Measurements from ENCODE around the gene KRT17. TPM values are rescaled to one million over a fixed set of nuclear protein-coding genes. Genes with fewer than 3 reads are reported as not detected.
"Not testable (repeated sequence)": the region's sequence is repeated elsewhere in the genome, so short reads cannot be mapped to it uniquely, and the experiment has no call there.

The KRT17 gene
- total and polyA plus RNA-seq, 5 donors: 0.09 TPM; not detected in 4

- 64% methylated on average over 13 of the region's 13 CpGs for WGBS
- Histone ChIP-seq H3K27ac (ENCODE audit: low read length) (no peak overlapping the region), H3K4me3 (ENCODE audit: low read length) (no peak overlapping the region), H3K27me3 (ENCODE audit: control insufficient read depth, insufficient read depth) (no peaks in the 10 kb centered on the region), H3K9me3 (ENCODE audit: control insufficient read depth, low read length) (no peaks in the 10 kb centered on the region), H3K4me1 (ENCODE audit: control insufficient read depth, insufficient read depth, low read length) (no peaks in the 10 kb centered on the region)
- ATAC-seq (peak in 1 of 2 donors; percentile 11), DNase-seq (no peak)
- intact Hi-C loops (cut with DNase I): no loop called here
Measured at GRCh38 chr17:41618341-41619035, 5.9 kb downstream of the KRT17 start.

- H3K9me3 ChIP-seq (ENCODE audit: control insufficient read depth, low read length): no peaks in the 10 kb centered on the region
- no peak overlapping the region for H3K4me3 ChIP-seq (ENCODE audit: low read length)
- no peaks in the 10 kb centered on the region for H3K4me1 ChIP-seq (ENCODE audit: control insufficient read depth, insufficient read depth, low read length)
- DNase-seq: no peak
- WGBS: 57% methylated on average over 11 of the region's 11 CpGs
- H3K27ac ChIP-seq (ENCODE audit: low read length): no peak overlapping the region
- no peaks in the 10 kb centered on the region for H3K27me3 ChIP-seq (ENCODE audit: control insufficient read depth, insufficient read depth)
- intact Hi-C loops (cut with DNase I): no loop called here
- ATAC-seq: no peak
Measured at GRCh38 chr17:41617698-41618097, 6.7 kb downstream of the KRT17 start.

DNA sequence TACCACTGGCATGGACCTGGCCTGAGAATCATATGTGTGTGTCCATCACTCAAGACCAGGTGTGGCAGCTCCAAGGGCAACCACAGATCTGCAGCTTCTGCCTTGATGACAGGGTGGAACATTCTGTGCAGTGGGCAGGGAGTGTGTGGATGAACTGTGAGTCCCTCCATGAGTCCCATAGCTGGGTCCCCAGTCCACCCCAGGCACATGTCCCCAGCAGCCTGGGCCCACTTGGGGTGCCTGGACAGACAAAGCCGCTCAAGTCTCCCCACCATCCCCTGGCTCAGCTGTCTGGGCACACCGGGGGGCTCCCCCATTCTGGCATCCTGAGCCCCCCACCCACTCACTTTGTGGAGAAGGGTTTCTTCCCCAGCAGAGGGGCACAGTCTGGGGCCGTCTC is 7.2 kb downstream of the KRT17 start:
- no peaks in the 10 kb centered on the region for H3K4me1 ChIP-seq (ENCODE audit: control insufficient read depth, insufficient read depth, low read length)
- no peaks in the 10 kb centered on the region for H3K27me3 ChIP-seq (ENCODE audit: control insufficient read depth, insufficient read depth)
- no peak overlapping the region for H3K27ac ChIP-seq (ENCODE audit: low read length)
- ATAC-seq: no peak
- no peak overlapping the region for H3K4me3 ChIP-seq (ENCODE audit: low read length)
- 81% methylated on average over 3 of the region's 3 CpGs for WGBS
- no peak for DNase-seq
- intact Hi-C loops (cut with DNase I): no loop called here
- H3K9me3 ChIP-seq (ENCODE audit: control insufficient read depth, low read length): no peaks in the 10 kb centered on the region

GRCh38 chr17:41616486-41616885 is 7.9 kb downstream of the KRT17 start:
- H3K9me3 ChIP-seq (ENCODE audit: control insufficient read depth, low read length); H3K27ac ChIP-seq (ENCODE audit: low read length); intact Hi-C loops (cut with DNase I); H3K27me3 ChIP-seq (ENCODE audit: control insufficient read depth, insufficient read depth); H3K4me1 ChIP-seq (ENCODE audit: control insufficient read depth, insufficient read depth, low read length); ATAC-seq; H3K4me3 ChIP-seq (ENCODE audit: low read length); DNase-seq: not testable (repeated sequence)
- WGBS: 81% methylated on average over 4 of the region's 4 CpGs

GRCh38 chr17:41615454-41615853 is 8.9 kb downstream of the KRT17 start:
- Histone ChIP-seq H3K9me3 (ENCODE audit: control insufficient read depth, low read length) (no peaks in the 10 kb centered on the region), H3K4me1 (ENCODE audit: control insufficient read depth, insufficient read depth, low read length) (no peaks in the 10 kb centered on the region), H3K27me3 (ENCODE audit: control insufficient read depth, insufficient read depth) (no peaks in the 10 kb centered on the region), H3K4me3 (ENCODE audit: low read length) (no peak overlapping the region), H3K27ac (ENCODE audit: low read length) (no peak overlapping the region)
- DNase-seq (no peak), ATAC-seq (no peak)
- 27% methylated on average over 6 of the region's 7 CpGs for WGBS
- intact Hi-C loops (cut with DNase I): no loop called here

DNA sequence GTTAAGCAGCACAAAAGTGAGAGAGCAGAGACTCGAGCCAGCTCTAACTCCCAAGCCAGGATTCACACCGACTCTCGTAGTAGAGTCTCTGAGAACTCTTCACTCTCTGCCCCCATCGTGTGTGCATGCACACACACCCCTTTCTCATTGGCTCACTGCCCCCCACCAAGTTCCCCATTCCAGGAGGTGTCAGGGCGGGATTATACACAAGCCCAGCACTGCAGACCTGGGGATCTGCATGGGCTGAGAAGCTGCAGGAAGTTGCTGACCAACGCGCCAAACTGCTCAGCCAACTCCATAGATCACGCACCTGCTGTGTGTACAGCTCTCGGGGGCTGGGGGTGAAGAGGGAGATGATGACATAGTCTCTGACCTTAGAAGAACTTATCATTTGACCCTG is 9.6 kb downstream of the KRT17 start:
- ATAC-seq; intact Hi-C loops (cut with DNase I); H3K4me1 ChIP-seq (ENCODE audit: control insufficient read depth, insufficient read depth, low read length); DNase-seq; H3K27ac ChIP-seq (ENCODE audit: low read length); H3K27me3 ChIP-seq (ENCODE audit: control insufficient read depth, insufficient read depth); H3K9me3 ChIP-seq (ENCODE audit: control insufficient read depth, low read length); H3K4me3 ChIP-seq (ENCODE audit: low read length): not testable (repeated sequence)
- 36% methylated on average over 9 of the region's 9 CpGs for WGBS

DNA sequence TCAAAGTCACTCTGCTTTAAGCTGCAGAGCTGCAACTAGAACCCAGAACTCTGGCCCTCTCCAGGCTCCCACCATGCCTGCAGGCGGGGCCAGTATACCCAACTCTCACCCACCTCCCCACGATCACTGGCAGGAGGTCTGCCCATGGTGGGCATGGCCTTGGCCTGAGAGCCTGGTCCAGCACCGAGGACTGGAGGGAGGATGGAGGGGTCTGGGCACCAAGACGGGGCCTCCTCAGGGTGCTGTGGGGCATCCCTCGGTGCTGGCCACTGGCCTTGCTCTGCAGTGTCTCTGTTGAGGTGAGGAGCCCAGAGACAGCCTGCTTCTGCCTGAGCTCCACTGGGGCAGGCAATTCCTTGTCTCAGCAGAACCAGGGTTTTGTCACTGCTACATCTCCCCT is 10.3 kb downstream of the KRT17 start:
- ATAC-seq (no peak), DNase-seq (no peak)
- H3K27me3 ChIP-seq (ENCODE audit: control insufficient read depth, insufficient read depth): no peaks in the 10 kb centered on the region
- H3K9me3 ChIP-seq (ENCODE audit: control insufficient read depth, low read length): no peaks in the 10 kb centered on the region
- no peak overlapping the region for H3K4me3 ChIP-seq (ENCODE audit: low read length)
- no peaks in the 10 kb centered on the region for H3K4me1 ChIP-seq (ENCODE audit: control insufficient read depth, insufficient read depth, low read length)
- intact Hi-C loops (cut with DNase I): no loop called here
- WGBS: 89% methylated on average over 5 of the region's 5 CpGs
- no peak overlapping the region for H3K27ac ChIP-seq (ENCODE audit: low read length)

DNA sequence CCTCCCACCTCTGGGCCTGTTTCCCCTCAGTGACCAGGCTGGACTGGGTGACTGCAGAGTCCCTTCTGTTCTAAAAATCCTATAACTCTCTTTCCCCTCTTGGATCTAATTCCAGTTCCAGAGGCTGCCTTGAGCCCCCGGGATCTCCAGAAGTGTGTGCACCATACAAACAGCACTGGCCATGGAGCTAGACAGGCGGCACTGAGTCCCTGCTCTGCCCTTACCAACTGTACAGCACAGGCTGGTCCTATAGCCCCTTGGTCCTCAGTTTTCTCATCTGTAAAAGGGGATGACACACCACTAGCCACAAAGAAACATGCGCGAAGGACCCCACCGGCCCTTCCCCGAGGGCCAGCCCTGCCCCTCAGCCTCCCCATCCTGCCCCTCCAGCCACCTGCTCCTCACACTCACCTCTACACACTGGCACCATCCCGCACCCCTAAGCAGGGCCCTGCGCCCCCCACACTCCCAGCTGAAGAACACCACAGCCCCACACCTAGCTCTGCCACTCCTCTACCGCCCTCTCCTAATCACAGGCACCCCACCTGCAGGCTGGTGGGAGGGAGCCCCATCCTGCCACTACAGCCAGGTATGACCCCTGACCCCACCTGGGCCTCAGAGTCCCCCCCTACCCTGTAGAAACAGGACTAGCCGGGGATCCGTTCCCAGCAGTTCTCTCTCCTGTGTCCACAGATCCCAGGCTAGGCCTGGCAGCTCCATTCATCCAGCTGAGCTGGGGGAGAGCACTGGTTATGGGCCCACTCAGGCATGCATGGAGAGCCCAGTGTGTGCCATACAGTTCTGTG is 10.9 kb downstream of the KRT17 start:
- no peak overlapping the region for H3K4me3 ChIP-seq (ENCODE audit: low read length)
- no peaks in the 10 kb centered on the region for H3K27me3 ChIP-seq (ENCODE audit: control insufficient read depth, insufficient read depth)
- 90% methylated on average over 11 of the region's 11 CpGs for WGBS
- H3K9me3 ChIP-seq (ENCODE audit: control insufficient read depth, low read length): no peaks in the 10 kb centered on the region
- no peaks in the 10 kb centered on the region for H3K4me1 ChIP-seq (ENCODE audit: control insufficient read depth, insufficient read depth, low read length)
- no peak for DNase-seq
- ATAC-seq: no peak
- intact Hi-C loops (cut with DNase I): no loop called here
- H3K27ac ChIP-seq (ENCODE audit: low read length): no peak overlapping the region

DNA sequence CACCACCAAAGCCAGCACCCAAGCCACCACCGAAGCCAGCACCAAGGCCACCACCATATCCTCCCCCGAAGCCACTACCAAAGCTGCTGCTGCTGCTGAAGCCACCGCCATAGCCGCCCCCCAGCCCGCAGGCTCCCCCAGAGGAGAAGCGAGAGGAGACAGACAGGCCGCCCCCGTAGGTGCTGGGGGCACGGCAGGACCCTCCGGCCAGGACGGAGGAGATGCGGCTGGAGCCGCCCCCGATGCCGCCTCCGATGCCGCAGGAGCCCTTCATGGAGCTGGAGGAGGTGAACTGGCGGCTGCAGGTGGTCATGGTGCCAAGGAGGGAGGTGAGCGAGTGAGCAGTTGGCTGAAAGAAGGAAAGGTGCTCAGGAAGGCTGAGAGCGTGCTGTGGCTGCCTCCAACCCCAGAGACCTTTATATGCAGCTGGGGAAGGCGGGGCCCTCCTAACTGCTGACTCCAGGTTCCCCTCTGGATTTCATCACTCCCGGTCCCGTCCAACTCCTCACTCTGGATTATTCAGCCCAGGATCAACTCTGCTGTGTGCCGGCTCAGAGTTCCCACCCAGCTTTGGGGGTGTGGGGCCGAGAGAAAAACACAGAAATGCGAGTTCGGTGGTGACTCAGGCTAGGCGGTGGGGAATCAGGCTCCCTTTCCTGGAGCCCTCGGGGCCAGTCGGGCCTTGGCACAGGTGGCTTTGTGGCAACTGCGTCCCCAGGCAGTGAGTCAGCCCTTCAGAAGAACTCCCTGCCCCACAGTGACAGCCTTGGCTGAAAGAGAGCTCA is 11.8 kb downstream of the KRT17 start, which contains the start of gene KRT16:
Gene KRT16 (minus strand): TSS at position 392 of the 785 bp plus-strand sequence. CDS start 79 bp downstream, at position 313.
- H3K27me3 ChIP-seq (ENCODE audit: control insufficient read depth, insufficient read depth); intact Hi-C loops (cut with DNase I); H3K27ac ChIP-seq (ENCODE audit: low read length); ATAC-seq; H3K4me1 ChIP-seq (ENCODE audit: control insufficient read depth, insufficient read depth, low read length); H3K9me3 ChIP-seq (ENCODE audit: control insufficient read depth, low read length); DNase-seq; H3K4me3 ChIP-seq (ENCODE audit: low read length): not testable (repeated sequence)
- 75% methylated on average over 31 of the region's 31 CpGs for WGBS

DNA sequence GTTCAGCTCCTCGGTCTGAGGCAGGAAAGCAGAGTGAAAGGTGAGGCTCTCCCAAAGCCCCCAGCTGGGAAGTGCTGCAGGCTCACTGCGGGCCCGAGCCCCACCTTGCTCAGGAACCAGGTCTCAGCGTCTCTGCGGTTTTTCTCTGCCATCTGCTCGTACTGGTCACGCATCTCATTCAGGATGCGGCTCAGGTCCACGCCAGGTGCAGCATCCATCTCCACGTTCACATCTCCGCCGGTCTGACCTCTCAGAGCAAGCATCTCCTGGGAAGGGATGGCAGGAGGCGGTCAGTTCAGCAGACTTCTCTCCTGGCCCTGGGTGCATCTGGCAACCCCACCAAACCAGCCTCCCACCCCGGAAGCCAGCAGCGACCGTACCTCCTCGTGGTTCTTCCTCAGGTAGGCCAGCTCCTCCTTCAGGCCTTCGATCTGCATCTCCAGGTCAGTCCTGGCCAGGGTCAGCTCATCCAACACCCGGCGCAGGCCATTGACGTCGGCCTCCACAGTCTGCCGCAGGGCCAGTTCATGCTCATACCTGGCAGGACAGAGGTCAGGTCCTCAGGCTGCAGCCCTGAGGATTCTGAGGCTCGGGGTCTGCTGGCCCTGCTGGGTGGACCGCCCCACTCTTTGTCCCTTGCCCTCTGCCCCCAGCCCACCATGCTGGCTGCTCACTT is 13.3 kb downstream of the KRT17 start:
- no peak for DNase-seq

More for the DNA sequence above, 13.3 kb downstream of the KRT17 start:
- ATAC-seq: no peak
- Histone ChIP-seq H3K9me3 (ENCODE audit: control insufficient read depth, low read length) (peaks cover 4% of the 10 kb centered on the region), H3K27ac (ENCODE audit: low read length) (no peak overlapping the region), H3K4me3 (ENCODE audit: low read length) (no peak overlapping the region), H3K4me1 (ENCODE audit: control insufficient read depth, insufficient read depth, low read length) (no peaks in the 10 kb centered on the region), H3K27me3 (ENCODE audit: control insufficient read depth, insufficient read depth) (no peaks in the 10 kb centered on the region)
- 89% methylated on average over 25 of the region's 25 CpGs for WGBS
- intact Hi-C loops (cut with DNase I): no loop called here

All from right cardiac atrium (tissue), 5 donors.